Measurements from ENCODE around the gene TCEANC2.

The TCEANC2 gene

GRCh38 chr1:54112705-54113368, 59.4 kb downstream of the TCEANC2 start:
- Histone ChIP-seq H3K4me3 (no peak overlapping the region), H3K36me3 (ENCODE audit: insufficient read depth, low read length) (no peaks in the 10 kb centered on the region), H3K27ac (no peak overlapping the region), H3K9me3 (ENCODE audit: low read depth, low read length) (no peaks in the 10 kb centered on the region), H3K9ac (ENCODE audit: insufficient read length) (no peak overlapping the region)
- DNase-seq (ENCODE audit: low read depth, low spot score) = no peak
- TF ChIP-seq EZH2 (IDR thresholded peaks at IDR 0.05) (no peak), FOXP2 (optimal IDR thresholded peaks at IDR 0.05; ENCODE audit: control extremely low read depth, extremely low read length, insufficient read depth) (no peak), POLR2AphosphoS5 (IDR thresholded peaks at IDR 0.05; ENCODE audit: borderline replicate concordance, low read depth, low read length) (no peak)

GRCh38 chr1:54114001-54114400, 60.6 kb downstream of the TCEANC2 start:
- DNase-seq (ENCODE audit: low read depth, low spot score) = no peak
- Histone ChIP-seq H3K36me3 (ENCODE audit: insufficient read depth, low read length) (no peaks in the 10 kb centered on the region), H3K27ac (no peak overlapping the region), H3K9ac (ENCODE audit: insufficient read length) (no peak overlapping the region), H3K4me3 (no peak overlapping the region), H3K9me3 (ENCODE audit: low read depth, low read length) (no peaks in the 10 kb centered on the region)
- no peak for TF ChIP-seq FOXP2 (optimal IDR thresholded peaks at IDR 0.05; ENCODE audit: control extremely low read depth, extremely low read length, insufficient read depth)

- TF ChIP-seq POLR2AphosphoS5 (IDR thresholded peaks at IDR 0.05; ENCODE audit: borderline replicate concordance, low read depth, low read length) = no peak
- no peak for TF ChIP-seq EZH2 (IDR thresholded peaks at IDR 0.05)
- TF ChIP-seq FOXP2 (optimal IDR thresholded peaks at IDR 0.05; ENCODE audit: control extremely low read depth, extremely low read length, insufficient read depth) = no peak
- Histone ChIP-seq H3K9me3 (ENCODE audit: low read depth, low read length) (no peaks in the 10 kb centered on the region), H3K27ac (no peak overlapping the region), H3K4me3 (no peak overlapping the region), H3K36me3 (ENCODE audit: insufficient read depth, low read length) (no peaks in the 10 kb centered on the region), H3K9ac (ENCODE audit: insufficient read length) (no peak overlapping the region)
- no peak for DNase-seq (ENCODE audit: low read depth, low spot score)
These were observed 61.5 kb downstream of the TCEANC2 start for GRCh38 chr1:54114955-54115354.

GRCh38 chr1:54115520-54115919, 62.1 kb downstream of the TCEANC2 start:
- DNase-seq (ENCODE audit: low read depth, low spot score) = no peak
- Histone ChIP-seq H3K9ac (ENCODE audit: insufficient read length) (no peak overlapping the region), H3K9me3 (ENCODE audit: low read depth, low read length) (no peaks in the 10 kb centered on the region), H3K27ac (no peak overlapping the region), H3K4me3 (no peak overlapping the region), H3K36me3 (ENCODE audit: insufficient read depth, low read length) (no peaks in the 10 kb centered on the region)
- TF ChIP-seq FOXP2 (optimal IDR thresholded peaks at IDR 0.05; ENCODE audit: control extremely low read depth, extremely low read length, insufficient read depth) (no peak), POLR2AphosphoS5 (IDR thresholded peaks at IDR 0.05; ENCODE audit: borderline replicate concordance, low read depth, low read length) (no peak), EZH2 (IDR thresholded peaks at IDR 0.05) (no peak)

GRCh38 chr1:54117815-54118563, 64.6 kb downstream of the TCEANC2 start:
- Histone ChIP-seq H3K9me3 (ENCODE audit: low read depth, low read length) (no peaks in the 10 kb centered on the region), H3K36me3 (ENCODE audit: insufficient read depth, low read length) (no peaks in the 10 kb centered on the region), H3K9ac (ENCODE audit: insufficient read length) (no peak overlapping the region), H3K4me3 (no peak overlapping the region), H3K27ac (no peak overlapping the region)
- no peak for DNase-seq (ENCODE audit: low read depth, low spot score)
- no peak for TF ChIP-seq FOXP2 (optimal IDR thresholded peaks at IDR 0.05; ENCODE audit: control extremely low read depth, extremely low read length, insufficient read depth)
- TF ChIP-seq EZH2 (IDR thresholded peaks at IDR 0.05) = no peak
- TF ChIP-seq POLR2AphosphoS5 (IDR thresholded peaks at IDR 0.05; ENCODE audit: borderline replicate concordance, low read depth, low read length) = no peak

- H3K9ac ChIP-seq (ENCODE audit: insufficient read length) = no peak overlapping the region
- H3K27ac ChIP-seq = no peak overlapping the region
- TF ChIP-seq FOXP2 (optimal IDR thresholded peaks at IDR 0.05; ENCODE audit: control extremely low read depth, extremely low read length, insufficient read depth) (no peak), EZH2 (IDR thresholded peaks at IDR 0.05) (no peak), POLR2AphosphoS5 (IDR thresholded peaks at IDR 0.05; ENCODE audit: borderline replicate concordance, low read depth, low read length) (no peak)
- DNase-seq (ENCODE audit: low read depth, low spot score) = no peak
- no peaks in the 10 kb centered on the region for H3K36me3 ChIP-seq (ENCODE audit: insufficient read depth, low read length)
- H3K9me3 ChIP-seq (ENCODE audit: low read depth, low read length) = no peaks in the 10 kb centered on the region
- no peak overlapping the region for H3K4me3 ChIP-seq
These were observed 65.3 kb downstream of the TCEANC2 start for GRCh38 chr1:54118704-54119103.

GRCh38 chr1:54120018-54120697, 66.8 kb downstream of the TCEANC2 start:
- no peaks in the 10 kb centered on the region for H3K36me3 ChIP-seq (ENCODE audit: insufficient read depth, low read length)
- no peaks in the 10 kb centered on the region for H3K9me3 ChIP-seq (ENCODE audit: low read depth, low read length)
- TF ChIP-seq POLR2AphosphoS5 (IDR thresholded peaks at IDR 0.05; ENCODE audit: borderline replicate concordance, low read depth, low read length) (no peak), FOXP2 (optimal IDR thresholded peaks at IDR 0.05; ENCODE audit: control extremely low read depth, extremely low read length, insufficient read depth) (no peak)
- H3K9ac ChIP-seq (ENCODE audit: insufficient read length) = no peak overlapping the region
- no peak overlapping the region for H3K27ac ChIP-seq
- DNase-seq (ENCODE audit: low read depth, low spot score) = no peak
- H3K4me3 ChIP-seq = no peak overlapping the region

GRCh38 chr1:54120698-54121481, 67.5 kb downstream of the TCEANC2 start:
- no peak for DNase-seq (ENCODE audit: low read depth, low spot score)
- Histone ChIP-seq H3K36me3 (ENCODE audit: insufficient read depth, low read length) (no peaks in the 10 kb centered on the region), H3K9ac (ENCODE audit: insufficient read length) (no peak overlapping the region), H3K4me3 (no peak overlapping the region), H3K9me3 (ENCODE audit: low read depth, low read length) (no peaks in the 10 kb centered on the region), H3K27ac (no peak overlapping the region)
- TF ChIP-seq POLR2AphosphoS5 (IDR thresholded peaks at IDR 0.05; ENCODE audit: borderline replicate concordance, low read depth, low read length) (no peak), FOXP2 (optimal IDR thresholded peaks at IDR 0.05; ENCODE audit: control extremely low read depth, extremely low read length, insufficient read depth) (no peak), EZH2 (IDR thresholded peaks at IDR 0.05) (no peak)
